T-helper 1 cell treated with Interleukin-12 subunit alpha and Interleukin-12 subunit beta and Interleukin-4 antibody, amounts not matched to agents 30 μg/mL and 1 μg/mL, for 36 hours (primary cell): ENCODE measurements around the gene EPYC.
A peak's percentile ranks its signal among the peaks of the same experiment; 100 is the strongest.
"Not testable (repeated sequence)": the region's sequence is repeated elsewhere in the genome, so short reads cannot be mapped to it uniquely, and the experiment has no call there.

Experiments
- H3K27ac Mint-ChIP-seq: one replicate; pipeline ENCODE4 v1.8.0; 2021; ENCODE audit warnings: mild to moderate bottlenecking, mixed read lengths
- H3K27me3 Mint-ChIP-seq: one replicate; pipeline ENCODE4 v1.8.0; 2021; ENCODE audit warnings: low read depth, mixed read lengths
- H3K36me3 Mint-ChIP-seq: one replicate; pipeline ENCODE4 v1.8.0; 2021; ENCODE audit warnings: low read depth, mixed read lengths
- H3K4me1 Mint-ChIP-seq: one replicate; pipeline ENCODE4 v1.8.0; 2021; ENCODE audit warnings: low read depth, mixed read lengths
- H3K4me3 Mint-ChIP-seq: one replicate; pipeline ENCODE4 v1.8.0; 2021; ENCODE audit warnings: mild to moderate bottlenecking, moderate library complexity, mixed read lengths
- H3K9me3 Mint-ChIP-seq: one replicate; pipeline ENCODE4 v1.8.0; 2021; ENCODE audit warnings: mixed read lengths

Gene EPYC

DNA sequence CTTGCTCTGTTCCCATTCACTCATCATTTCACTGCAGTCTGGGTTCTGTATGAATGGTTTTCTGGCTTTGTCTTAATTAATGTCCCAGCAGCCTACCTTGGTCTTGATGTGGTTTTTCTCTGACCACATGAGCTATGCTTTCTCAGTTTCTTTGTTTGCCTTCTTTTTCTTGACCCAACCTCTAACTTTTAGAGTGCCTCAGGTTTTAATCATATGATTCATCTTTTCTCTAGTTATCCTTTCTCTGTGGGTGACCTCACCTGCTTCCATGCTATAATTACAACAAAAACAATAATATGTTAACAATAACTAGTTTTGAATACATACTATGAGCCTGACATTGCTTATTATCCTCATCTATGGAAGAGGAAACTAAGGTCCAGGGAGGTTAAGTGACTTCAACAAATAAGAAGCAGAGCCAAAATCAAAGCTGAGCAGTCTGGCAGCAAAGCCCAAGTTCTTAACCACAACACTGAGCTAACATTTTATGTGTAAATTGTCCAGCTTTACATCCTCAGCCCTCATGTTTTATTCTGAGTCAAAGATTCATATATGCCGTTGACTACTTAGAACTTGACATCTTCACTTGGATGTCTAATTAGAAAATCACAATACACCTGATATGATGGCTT is 4.7 kb upstream of the EPYC start:
- no peak overlapping the region for H3K27ac Mint-ChIP-seq
- H3K9me3 Mint-ChIP-seq = no peaks in the 10 kb centered on the region
- H3K36me3 Mint-ChIP-seq = no peaks in the 10 kb centered on the region
- H3K4me3 Mint-ChIP-seq = no peak overlapping the region
- H3K4me1 Mint-ChIP-seq = peaks cover 13% of the 10 kb centered on the region
- H3K27me3 Mint-ChIP-seq = peaks cover 26% of the 10 kb centered on the region

DNA sequence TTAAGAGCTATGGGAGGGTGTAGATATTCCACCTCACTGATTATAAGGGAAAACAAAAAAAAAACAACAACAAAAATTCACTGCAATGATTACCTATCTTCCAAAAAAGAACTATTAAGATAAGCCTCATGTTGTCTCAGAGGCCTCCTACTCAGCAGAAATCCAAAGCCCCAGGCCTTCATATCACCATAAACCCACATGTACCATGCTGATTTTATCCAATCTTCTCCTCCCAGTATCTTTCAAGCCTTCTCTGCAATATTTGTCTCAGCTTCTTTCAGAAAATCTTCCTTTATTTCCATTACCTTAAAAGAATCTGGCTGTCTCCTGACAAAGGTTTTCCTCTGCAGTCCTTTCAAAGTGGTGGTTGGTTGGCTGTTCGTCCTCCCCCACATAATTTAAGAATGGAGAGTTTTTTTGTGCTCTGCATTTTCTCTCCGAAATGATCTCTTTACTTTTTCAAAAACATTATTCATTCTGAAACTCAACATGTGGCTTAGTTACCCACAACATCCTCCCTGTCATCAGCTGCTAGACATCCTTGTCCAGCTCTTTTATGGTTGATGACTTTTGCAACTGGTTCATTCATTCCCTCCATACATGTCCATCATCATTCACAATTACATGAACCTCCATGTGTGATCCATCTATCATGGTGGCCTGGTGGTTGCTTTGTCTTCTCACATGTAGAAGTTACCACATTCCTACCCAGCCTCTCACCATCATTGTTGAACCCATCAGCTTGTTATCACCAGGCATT is 2.9 kb upstream of the EPYC start:
- H3K4me3 Mint-ChIP-seq = peak overlapping the region; percentile 27
- H3K27me3 Mint-ChIP-seq = peaks cover 22% of the 10 kb centered on the region
- no peaks in the 10 kb centered on the region for H3K9me3 Mint-ChIP-seq
- H3K27ac Mint-ChIP-seq = no peak overlapping the region
- no peaks in the 10 kb centered on the region for H3K36me3 Mint-ChIP-seq
- peaks cover 13% of the 10 kb centered on the region for H3K4me1 Mint-ChIP-seq

DNA sequence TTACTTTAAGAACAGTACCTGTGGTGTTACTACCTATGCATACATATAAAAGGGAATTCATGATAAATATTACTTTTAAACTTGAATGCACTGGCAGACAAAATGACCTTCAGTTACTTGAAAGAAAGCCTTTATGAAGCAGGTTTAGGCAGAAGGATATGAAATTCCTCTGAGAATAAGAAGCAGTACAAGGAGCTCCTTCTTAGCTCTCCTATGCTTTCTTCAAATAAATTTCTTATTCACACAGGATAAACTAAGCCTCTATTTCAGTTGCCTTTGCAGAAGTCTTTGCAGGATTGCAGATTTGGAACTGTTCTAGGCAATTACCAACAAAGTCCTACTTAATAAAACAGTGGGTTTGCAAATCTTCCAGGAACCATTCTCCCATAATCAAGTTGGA is 1.0 kb downstream of the EPYC start:
- no peak overlapping the region for H3K27ac Mint-ChIP-seq
- peaks cover 22% of the 10 kb centered on the region for H3K27me3 Mint-ChIP-seq
- no peaks in the 10 kb centered on the region for H3K36me3 Mint-ChIP-seq
- H3K4me3 Mint-ChIP-seq = no peak overlapping the region
- no peaks in the 10 kb centered on the region for H3K9me3 Mint-ChIP-seq
- peaks cover 13% of the 10 kb centered on the region for H3K4me1 Mint-ChIP-seq

GRCh38 chr12:91001306-91001705 is 3.5 kb downstream of the EPYC start:
- Mint-ChIP-seq H3K4me3 (no peak overlapping the region), H3K36me3 (no peaks in the 10 kb centered on the region), H3K9me3 (no peaks in the 10 kb centered on the region), H3K27ac (no peak overlapping the region), H3K4me1 (no peaks in the 10 kb centered on the region), H3K27me3 (peaks cover 5% of the 10 kb centered on the region)

DNA sequence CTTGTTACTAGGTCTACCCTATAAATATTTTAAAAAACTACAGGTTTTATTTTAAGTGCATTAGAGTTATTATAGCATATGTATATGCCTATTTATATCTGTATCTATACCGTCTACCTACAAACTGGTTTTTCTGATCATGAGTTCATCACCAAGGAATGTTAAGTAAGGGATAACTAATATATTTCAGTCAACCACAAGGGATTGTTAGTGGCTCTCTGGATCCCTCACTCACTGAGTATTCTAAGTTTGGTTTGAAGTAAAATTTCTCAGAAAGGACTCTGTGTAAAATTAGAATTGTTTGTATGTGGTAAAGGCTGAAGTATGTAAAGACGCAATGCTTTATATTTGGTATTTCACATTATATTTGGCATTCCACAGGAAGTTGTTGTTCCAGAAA is 4.8 kb downstream of the EPYC start:
- Mint-ChIP-seq H3K4me1 (no peaks in the 10 kb centered on the region), H3K36me3 (no peaks in the 10 kb centered on the region), H3K27me3 (peaks cover 5% of the 10 kb centered on the region), H3K9me3 (no peaks in the 10 kb centered on the region), H3K27ac (no peak overlapping the region), H3K4me3 (no peak overlapping the region)

GRCh38 chr12:90999527-90999926 is 5.2 kb downstream of the EPYC start:
- peaks cover 5% of the 10 kb centered on the region for H3K27me3 Mint-ChIP-seq
- H3K9me3 Mint-ChIP-seq = no peaks in the 10 kb centered on the region
- no peaks in the 10 kb centered on the region for H3K36me3 Mint-ChIP-seq
- no peak overlapping the region for H3K4me3 Mint-ChIP-seq
- no peaks in the 10 kb centered on the region for H3K4me1 Mint-ChIP-seq
- no peak overlapping the region for H3K27ac Mint-ChIP-seq

- H3K9me3 Mint-ChIP-seq = no peaks in the 10 kb centered on the region
- H3K4me1 Mint-ChIP-seq = no peaks in the 10 kb centered on the region
- no peak overlapping the region for H3K27ac Mint-ChIP-seq
- H3K4me3 Mint-ChIP-seq = no peak overlapping the region
- H3K36me3 Mint-ChIP-seq = no peaks in the 10 kb centered on the region
- H3K27me3 Mint-ChIP-seq = no peaks in the 10 kb centered on the region
These were observed 9.8 kb downstream of the EPYC start for GRCh38 chr12:90995010-90995409.

GRCh38 chr12:90991952-90992465 is 12.8 kb downstream of the EPYC start:
- Mint-ChIP-seq H3K27me3 (peaks cover 5% of the 10 kb centered on the region), H3K4me1 (no peaks in the 10 kb centered on the region), H3K9me3 (no peaks in the 10 kb centered on the region)

GRCh38 chr12:90990611-90991010 is 14.2 kb downstream of the EPYC start:
- H3K36me3 Mint-ChIP-seq = no peaks in the 10 kb centered on the region
- H3K9me3 Mint-ChIP-seq = no peaks in the 10 kb centered on the region
- H3K27ac Mint-ChIP-seq = no peak overlapping the region
- H3K4me1 Mint-ChIP-seq = no peaks in the 10 kb centered on the region
- H3K4me3 Mint-ChIP-seq = no peak overlapping the region
- H3K27me3 Mint-ChIP-seq = peaks cover 5% of the 10 kb centered on the region

More at GRCh38 chr12:90991952-90992465, 12.8 kb downstream of the EPYC start:
- H3K36me3 Mint-ChIP-seq = no peaks in the 10 kb centered on the region
- no peak overlapping the region for H3K4me3 Mint-ChIP-seq
- no peak overlapping the region for H3K27ac Mint-ChIP-seq

DNA sequence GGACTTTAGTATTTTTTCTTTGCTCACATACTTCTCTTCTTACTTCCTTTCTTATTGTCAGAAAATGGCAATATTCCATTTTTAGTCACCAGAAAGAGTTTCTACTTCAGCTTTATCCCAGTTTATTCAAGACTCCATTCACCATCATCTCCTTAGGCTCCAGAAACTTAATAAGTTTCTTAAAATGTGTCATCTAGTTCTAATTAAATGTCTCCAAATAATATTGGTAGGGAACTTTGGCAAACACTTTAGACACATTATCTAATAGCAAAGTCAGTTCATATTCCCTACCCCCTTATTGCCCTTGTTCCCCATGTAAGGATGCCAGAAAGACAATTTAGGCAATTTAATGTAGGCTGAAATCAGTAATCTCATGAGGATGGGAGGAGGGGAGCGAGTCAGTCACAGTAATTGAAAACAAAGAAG is 15.1 kb downstream of the EPYC start:
- Mint-ChIP-seq H3K4me3 (no peak overlapping the region), H3K9me3 (no peaks in the 10 kb centered on the region), H3K36me3 (no peaks in the 10 kb centered on the region), H3K27ac (no peak overlapping the region), H3K4me1 (no peaks in the 10 kb centered on the region), H3K27me3 (peaks cover 5% of the 10 kb centered on the region)

DNA sequence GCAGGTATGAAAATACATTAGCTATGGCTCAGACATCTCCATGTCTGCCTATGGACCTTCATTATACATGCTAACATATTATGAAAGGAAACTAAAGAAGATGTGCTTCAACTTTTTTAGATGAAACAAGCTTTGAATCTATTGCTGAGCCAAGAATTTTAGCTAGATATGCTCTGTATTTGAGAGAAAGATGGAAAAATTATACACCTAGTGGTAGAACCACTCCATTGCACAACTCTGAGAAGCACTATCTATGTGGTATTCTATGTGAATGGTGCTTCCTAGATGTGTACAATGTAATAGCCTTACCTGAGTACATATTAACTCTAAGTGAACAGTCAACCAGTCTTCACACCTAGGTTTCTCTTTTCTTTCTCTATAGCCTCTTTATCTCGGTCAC is 17.3 kb downstream of the EPYC start:
- H3K9me3 Mint-ChIP-seq = no peaks in the 10 kb centered on the region
- H3K36me3 Mint-ChIP-seq = no peaks in the 10 kb centered on the region
- no peak overlapping the region for H3K4me3 Mint-ChIP-seq
- H3K27ac Mint-ChIP-seq = no peak overlapping the region
- H3K27me3 Mint-ChIP-seq = peaks cover 5% of the 10 kb centered on the region
- H3K4me1 Mint-ChIP-seq = no peaks in the 10 kb centered on the region

GRCh38 chr12:90987101-90987500 is 17.7 kb downstream of the EPYC start:
- Mint-ChIP-seq H3K4me1 (no peaks in the 10 kb centered on the region), H3K27ac (no peak overlapping the region), H3K36me3 (no peaks in the 10 kb centered on the region), H3K27me3 (peaks cover 5% of the 10 kb centered on the region), H3K9me3 (no peaks in the 10 kb centered on the region), H3K4me3 (no peak overlapping the region)

GRCh38 chr12:90985331-90985730 is 19.4 kb downstream of the EPYC start:
- not testable (repeated sequence) for H3K9me3 Mint-ChIP-seq, H3K27ac Mint-ChIP-seq, H3K36me3 Mint-ChIP-seq

DNA sequence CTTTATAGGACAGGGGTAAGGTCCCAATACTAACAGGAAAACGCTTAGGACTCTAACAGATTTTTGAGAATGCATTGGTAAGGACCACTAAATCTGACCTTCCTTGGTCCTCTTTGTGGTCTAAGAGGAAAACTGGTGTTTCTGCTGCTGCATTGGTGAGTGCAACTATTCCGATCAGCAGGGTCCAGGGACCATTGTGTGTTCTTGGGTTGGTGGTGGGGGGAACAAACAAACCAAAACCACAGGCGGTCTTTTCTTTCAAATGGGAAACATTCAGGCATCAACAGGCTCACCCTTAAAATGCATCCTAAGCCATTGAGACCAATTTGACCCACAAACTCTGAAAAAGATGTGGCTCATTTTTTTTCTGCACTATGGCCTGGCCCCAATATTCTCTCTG is 20.7 kb downstream of the EPYC start:
- H3K4me3 Mint-ChIP-seq = no peak overlapping the region
- no peaks in the 10 kb centered on the region for H3K9me3 Mint-ChIP-seq
- H3K27me3 Mint-ChIP-seq = peaks cover 5% of the 10 kb centered on the region
- H3K36me3 Mint-ChIP-seq = no peaks in the 10 kb centered on the region
- H3K27ac Mint-ChIP-seq = no peak overlapping the region
- H3K4me1 Mint-ChIP-seq = no peaks in the 10 kb centered on the region

More at GRCh38 chr12:90985331-90985730, 19.4 kb downstream of the EPYC start:
- H3K4me3 Mint-ChIP-seq, H3K27me3 Mint-ChIP-seq, H3K4me1 Mint-ChIP-seq: not testable (repeated sequence)

DNA sequence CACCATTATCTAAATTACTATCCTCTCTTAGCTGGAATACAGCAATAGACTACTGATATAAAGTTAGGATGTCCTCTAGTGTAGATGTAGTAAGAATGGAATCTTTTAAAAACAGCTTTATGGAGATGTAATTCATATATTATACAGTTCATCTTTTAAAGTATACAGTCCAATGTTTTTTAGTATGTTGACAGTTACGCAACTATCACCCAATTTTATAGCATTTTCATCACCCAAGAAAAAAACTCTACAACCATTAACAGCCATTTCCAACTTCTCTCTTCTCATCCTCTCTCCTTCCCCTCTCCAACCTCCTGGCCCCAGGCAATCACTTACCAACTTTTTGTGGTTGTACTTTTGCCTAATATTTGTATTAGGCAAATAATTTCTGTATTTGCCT is 22.6 kb downstream of the EPYC start:
- H3K9me3 Mint-ChIP-seq = no peaks in the 10 kb centered on the region
- no peaks in the 10 kb centered on the region for H3K36me3 Mint-ChIP-seq
- H3K4me1 Mint-ChIP-seq = no peaks in the 10 kb centered on the region
- no peak overlapping the region for H3K4me3 Mint-ChIP-seq
- H3K27me3 Mint-ChIP-seq = no peaks in the 10 kb centered on the region
- H3K27ac Mint-ChIP-seq = no peak overlapping the region
